Esophagus squamous epithelium (tissue), 4 donors: ENCODE measurements around the gene LIME1.

ENCODE experiments used
- POLR2A ChIP-seq, 4 donors: fragments of 450-650 bp; IDR thresholded peaks; one replicate each; pipeline ENCODE4 v1.6.1; 2017; ENCODE audit warnings: antibody characterized with exemption in 4 of 4, mild to moderate bottlenecking in 4 of 4, moderate library complexity in 3 of 4
- TF ChIP-seq, protein P1 (sequence below), 6 experiments: fragments of 450-650 bp in 4 of 6; fragments of 200-600 bp in 2 of 6; sonication (generic) in 2 of 6; IDR thresholded peaks; one replicate each; pipeline ENCODE4 v1.5.1; 2016 to 2019; ENCODE audit warnings: antibody characterized with exemption in 6 of 6, mild to moderate bottlenecking in 4 of 6, moderate library complexity in 4 of 6

DNA sequence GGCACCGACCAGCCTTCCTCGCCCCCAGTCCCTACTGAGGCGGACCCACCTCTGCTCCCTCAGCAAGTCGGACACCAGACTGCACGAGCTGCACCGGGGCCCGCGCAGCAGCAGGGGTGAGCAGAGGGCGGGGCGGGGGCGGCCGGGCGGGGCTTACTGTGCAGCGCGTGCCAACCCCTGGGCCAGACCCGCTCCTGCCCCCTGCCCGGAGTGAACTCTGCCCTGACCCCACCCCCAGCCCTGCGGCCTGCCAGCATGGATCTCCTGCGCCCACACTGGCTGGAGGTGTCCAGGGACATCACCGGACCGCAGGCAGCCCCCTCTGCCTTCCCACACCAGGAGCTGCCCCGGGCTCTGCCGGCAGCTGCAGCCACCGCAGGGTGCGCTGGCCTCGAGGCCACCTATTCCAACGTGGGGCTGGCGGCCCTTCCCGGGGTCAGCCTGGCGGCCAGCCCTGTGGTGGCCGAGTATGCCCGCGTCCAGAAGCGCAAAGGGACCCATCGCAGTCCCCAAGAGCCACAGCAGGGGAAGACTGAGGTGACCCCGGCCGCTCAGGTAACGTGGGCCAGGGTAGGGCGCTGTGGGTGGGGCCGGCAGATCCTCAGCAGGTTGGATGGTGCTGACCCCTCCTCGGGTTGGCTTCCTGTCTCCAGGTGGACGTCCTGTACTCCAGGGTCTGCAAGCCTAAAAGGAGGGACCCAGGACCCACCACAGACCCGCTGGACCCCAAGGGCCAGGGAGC, 1.7 kb downstream of the LIME1 start:
- TF ChIP-seq, protein P1, sequence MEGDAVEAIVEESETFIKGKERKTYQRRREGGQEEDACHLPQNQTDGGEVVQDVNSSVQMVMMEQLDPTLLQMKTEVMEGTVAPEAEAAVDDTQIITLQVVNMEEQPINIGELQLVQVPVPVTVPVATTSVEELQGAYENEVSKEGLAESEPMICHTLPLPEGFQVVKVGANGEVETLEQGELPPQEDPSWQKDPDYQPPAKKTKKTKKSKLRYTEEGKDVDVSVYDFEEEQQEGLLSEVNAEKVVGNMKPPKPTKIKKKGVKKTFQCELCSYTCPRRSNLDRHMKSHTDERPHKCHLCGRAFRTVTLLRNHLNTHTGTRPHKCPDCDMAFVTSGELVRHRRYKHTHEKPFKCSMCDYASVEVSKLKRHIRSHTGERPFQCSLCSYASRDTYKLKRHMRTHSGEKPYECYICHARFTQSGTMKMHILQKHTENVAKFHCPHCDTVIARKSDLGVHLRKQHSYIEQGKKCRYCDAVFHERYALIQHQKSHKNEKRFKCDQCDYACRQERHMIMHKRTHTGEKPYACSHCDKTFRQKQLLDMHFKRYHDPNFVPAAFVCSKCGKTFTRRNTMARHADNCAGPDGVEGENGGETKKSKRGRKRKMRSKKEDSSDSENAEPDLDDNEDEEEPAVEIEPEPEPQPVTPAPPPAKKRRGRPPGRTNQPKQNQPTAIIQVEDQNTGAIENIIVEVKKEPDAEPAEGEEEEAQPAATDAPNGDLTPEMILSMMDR (IDR thresholded peaks at IDR 0.05) = no peak
- TF ChIP-seq POLR2A (IDR thresholded peaks at IDR 0.05) = no peak
